OCI-LY7 (cell line): ENCODE results near the gene KIR3DL2.
"Not testable (repeated sequence)": the region's sequence is repeated elsewhere in the genome, so short reads cannot be mapped to it uniquely, and the experiment has no call there.

Source experiments
- CTCF ChIP-seq: fragments of 200-600 bp; sonication (generic); conservative IDR thresholded peaks from 2 replicates; pipeline ENCODE4 v1.5.1; 2014; ENCODE audit warnings: mild to moderate bottlenecking, antibody characterized with exemption, low read length, moderate library complexity, mixed read lengths
- EZH2phosphoT487 ChIP-seq: fragments of 200-600 bp; sonication (generic); IDR thresholded peaks from 2 replicates; pipeline ENCODE4 v1.6.1; 2018; ENCODE audit warnings: low read depth, borderline replicate concordance, mild to moderate bottlenecking, mixed run types, antibody characterized with exemption, low read length, moderate library complexity, mixed read lengths

DNA sequence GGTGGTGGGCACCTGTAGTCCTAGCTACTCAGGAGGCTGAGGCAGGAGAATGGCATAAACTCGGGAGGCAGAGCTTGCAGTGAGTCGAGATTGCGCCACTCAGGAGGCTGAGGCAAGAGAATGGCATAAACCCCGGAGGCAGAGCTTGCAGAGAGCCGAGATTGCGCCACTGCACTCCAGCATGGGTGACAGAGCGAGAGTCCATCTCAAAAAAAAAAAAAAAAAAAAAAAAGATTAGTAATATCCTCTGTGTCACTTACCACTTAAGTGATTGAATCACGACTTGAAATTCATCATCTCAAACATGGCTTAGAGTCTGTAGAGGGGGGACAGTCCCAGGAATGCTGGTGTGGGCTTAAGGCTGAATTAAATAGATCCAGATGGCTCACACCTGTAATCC, 50.9 kb downstream of the KIR3DL2 start:
- not testable (repeated sequence) for TF ChIP-seq CTCF, EZH2phosphoT487
